MM.1S (cell line): ENCODE measurements around the gene PPIG.

Experiments used
- EZH2phosphoT487 ChIP-seq: fragments of 300-600 bp; sonication (generic); IDR thresholded peaks from 2 replicates; pipeline ENCODE4 v1.6.1; 2018; ENCODE audit warnings: antibody characterized with exemption, low read length
- TF ChIP-seq, protein P1 (sequence below): fragments of 300-600 bp; sonication (generic); IDR thresholded peaks from 2 replicates; pipeline ENCODE4 v1.5.1; 2016; ENCODE audit warnings: antibody characterized with exemption, low read length, mixed read lengths

DNA sequence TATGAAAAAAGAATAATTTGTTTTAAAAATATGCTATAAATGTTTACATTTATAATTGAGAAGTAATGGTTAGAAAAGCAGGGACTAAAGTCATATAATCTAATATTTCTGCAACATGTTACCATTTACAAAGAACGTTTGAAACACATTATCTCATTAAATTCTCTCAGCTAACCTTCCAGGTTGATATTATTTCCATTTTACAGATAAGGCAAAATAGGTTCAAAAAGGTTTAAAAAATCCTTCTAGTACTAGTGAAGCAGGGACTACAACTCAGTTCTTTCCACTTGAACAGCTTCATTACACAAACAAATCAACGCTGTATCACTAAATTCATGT is 11.4 kb upstream of the PPIG start:
- TF ChIP-seq EZH2phosphoT487 = no peak
- TF ChIP-seq, protein P1, sequence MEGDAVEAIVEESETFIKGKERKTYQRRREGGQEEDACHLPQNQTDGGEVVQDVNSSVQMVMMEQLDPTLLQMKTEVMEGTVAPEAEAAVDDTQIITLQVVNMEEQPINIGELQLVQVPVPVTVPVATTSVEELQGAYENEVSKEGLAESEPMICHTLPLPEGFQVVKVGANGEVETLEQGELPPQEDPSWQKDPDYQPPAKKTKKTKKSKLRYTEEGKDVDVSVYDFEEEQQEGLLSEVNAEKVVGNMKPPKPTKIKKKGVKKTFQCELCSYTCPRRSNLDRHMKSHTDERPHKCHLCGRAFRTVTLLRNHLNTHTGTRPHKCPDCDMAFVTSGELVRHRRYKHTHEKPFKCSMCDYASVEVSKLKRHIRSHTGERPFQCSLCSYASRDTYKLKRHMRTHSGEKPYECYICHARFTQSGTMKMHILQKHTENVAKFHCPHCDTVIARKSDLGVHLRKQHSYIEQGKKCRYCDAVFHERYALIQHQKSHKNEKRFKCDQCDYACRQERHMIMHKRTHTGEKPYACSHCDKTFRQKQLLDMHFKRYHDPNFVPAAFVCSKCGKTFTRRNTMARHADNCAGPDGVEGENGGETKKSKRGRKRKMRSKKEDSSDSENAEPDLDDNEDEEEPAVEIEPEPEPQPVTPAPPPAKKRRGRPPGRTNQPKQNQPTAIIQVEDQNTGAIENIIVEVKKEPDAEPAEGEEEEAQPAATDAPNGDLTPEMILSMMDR = no peak
